ENCODE data around the gene LONP1.

Gene LONP1

GRCh38 chr19:5719961-5720790, at the start of gene LONP1, which contains the start of gene CATSPERD:
LONP1 (minus strand) TSS chr19:5720146; CDS start chr19:5720132, 14 bp downstream.
CATSPERD (plus strand) TSS chr19:5720637; CDS start chr19:5720738, 101 bp downstream.
- intact Hi-C loops (cut with DNase I; ENCODE audit: low total_unique reads) = no loop called here
- peak within 1 kb of the TSS; percentile 73 to 94 for H3K4me3 ChIP-seq

GRCh38 chr19:5767949-5768348, 48.0 kb upstream of the LONP1 start:
- no peak overlapping the region for H3K4me3 ChIP-seq
- H3K27ac ChIP-seq = no peak overlapping the region
- DNase-seq = no peak
- H3K9me3 ChIP-seq = no peaks in the 10 kb centered on the region
- H3K4me1 ChIP-seq = no peaks in the 10 kb centered on the region
- H3K27me3 ChIP-seq = peaks cover 0 to 5% of the 10 kb centered on the region in 2 donors
- no peak for TF ChIP-seq CTCF (IDR thresholded peaks at IDR 0.05)
- intact Hi-C loops (cut with DNase I; ENCODE audit: low total_unique reads) = no loop called here
- no peaks in the 10 kb centered on the region for H3K36me3 ChIP-seq

More at GRCh38 chr19:5719961-5720790, at the start of gene LONP1, which contains the start of gene CATSPERD:
- H3K9me3 ChIP-seq = no peaks in the 10 kb centered on the region
- H3K27ac ChIP-seq = peak within 1 kb of the TSS; percentile 93 to 97
- H3K4me1 ChIP-seq = peaks cover 0 to 31% (median 21%) of the 10 kb centered on the region in 4 donors
- H3K36me3 ChIP-seq = peaks cover 0 to 6% (median 0%) of the 10 kb centered on the region in 3 donors
- peak; percentile 91 to 94 for TF ChIP-seq CTCF (IDR thresholded peaks at IDR 0.05)
- no peaks in the 10 kb centered on the region for H3K27me3 ChIP-seq
- peak; percentile 97 to 99 for DNase-seq

GRCh38 chr19:5765220-5765619, 45.3 kb upstream of the LONP1 start:
- no peak overlapping the region for H3K4me3 ChIP-seq
- no peak for TF ChIP-seq CTCF (IDR thresholded peaks at IDR 0.05)
- H3K27ac ChIP-seq = no peak overlapping the region
- no peaks in the 10 kb centered on the region for H3K4me1 ChIP-seq
- intact Hi-C loops (cut with DNase I; ENCODE audit: low total_unique reads) = no loop called here
- H3K36me3 ChIP-seq = no peaks in the 10 kb centered on the region
- no peaks in the 10 kb centered on the region for H3K27me3 ChIP-seq
- no peak for DNase-seq
- H3K9me3 ChIP-seq = no peaks in the 10 kb centered on the region

GRCh38 chr19:5762608-5763217, 42.8 kb upstream of the LONP1 start:
- peaks cover 0 to 8% of the 10 kb centered on the region in 2 donors for H3K27me3 ChIP-seq
- DNase-seq = no peak
- H3K4me1 ChIP-seq = no peaks in the 10 kb centered on the region
- no peak overlapping the region for H3K27ac ChIP-seq
- no peak for TF ChIP-seq CTCF (IDR thresholded peaks at IDR 0.05)
- no peak overlapping the region for H3K4me3 ChIP-seq
- no peaks in the 10 kb centered on the region for H3K9me3 ChIP-seq
- intact Hi-C loops (cut with DNase I; ENCODE audit: low total_unique reads) = no loop called here
- no peaks in the 10 kb centered on the region for H3K36me3 ChIP-seq

GRCh38 chr19:5753743-5754142, 33.8 kb upstream of the LONP1 start:
- Histone ChIP-seq H3K36me3 (no peaks in the 10 kb centered on the region), H3K27me3 (peaks cover 0 to 21% of the 10 kb centered on the region in 2 donors), H3K27ac (no peak overlapping the region), H3K4me3 (no peak overlapping the region), H3K9me3 (no peaks in the 10 kb centered on the region), H3K4me1 (no peaks in the 10 kb centered on the region)
- no peak for TF ChIP-seq CTCF (IDR thresholded peaks at IDR 0.05)
- intact Hi-C loops (cut with DNase I; ENCODE audit: low total_unique reads) = no loop called here
- DNase-seq = no peak

All from tibial artery (tissue), 4 donors.